NT2/D1 (cell line): ENCODE measurements around the gene ASAP2.

ENCODE experiments used
- DNase-seq: peaks from one replicate; pipeline ENCODE4 v3.0.0-alpha.2; 2011; ENCODE audit warnings: low read depth, low spot score
- H3K27me3 ChIP-seq: 2 replicates; pipeline ENCODE4 v1.6.0; 2011; ENCODE audit warnings: mild to moderate bottlenecking; ENCODE audit not compliant: insufficient read length, insufficient read depth
- H3K36me3 ChIP-seq: 2 replicates; pipeline ENCODE4 v1.6.1; 2011; ENCODE audit warnings: mild to moderate bottlenecking, low read length, mixed read lengths; ENCODE audit not compliant: insufficient read depth, insufficient read length
- H3K4me1 ChIP-seq: 2 replicates; pipeline ENCODE4 v1.5.1; 2011; ENCODE audit not compliant: insufficient read depth, insufficient read length
- H3K4me3 ChIP-seq: 2 replicates; pipeline ENCODE4 v1.5.1; 2011; ENCODE audit warnings: low read depth; ENCODE audit not compliant: insufficient read length
- H3K9ac ChIP-seq: 2 replicates; pipeline ENCODE4 v1.6.0; 2011; ENCODE audit warnings: low read depth; ENCODE audit not compliant: insufficient read length
- H3K9me3 ChIP-seq: 2 replicates; pipeline ENCODE4 v1.5.1; 2011; ENCODE audit warnings: mild to moderate bottlenecking, low read length; ENCODE audit not compliant: insufficient read depth
- SUZ12 ChIP-seq: IDR thresholded peaks from 2 replicates; pipeline ENCODE4 v1.6.1; 2011; ENCODE audit not compliant: insufficient read length, insufficient read depth; ENCODE audit errors: extremely low read depth
- YY1 ChIP-seq: IDR thresholded peaks from 2 replicates; pipeline ENCODE4 v1.6.1; 2011; ENCODE audit not compliant: insufficient read length, insufficient read depth
- ZNF274 ChIP-seq: IDR thresholded peaks from 2 replicates; pipeline ENCODE4 v1.6.1; 2011; ENCODE audit warnings: mild to moderate bottlenecking, low read depth, low read length

Gene ASAP2

DNA sequence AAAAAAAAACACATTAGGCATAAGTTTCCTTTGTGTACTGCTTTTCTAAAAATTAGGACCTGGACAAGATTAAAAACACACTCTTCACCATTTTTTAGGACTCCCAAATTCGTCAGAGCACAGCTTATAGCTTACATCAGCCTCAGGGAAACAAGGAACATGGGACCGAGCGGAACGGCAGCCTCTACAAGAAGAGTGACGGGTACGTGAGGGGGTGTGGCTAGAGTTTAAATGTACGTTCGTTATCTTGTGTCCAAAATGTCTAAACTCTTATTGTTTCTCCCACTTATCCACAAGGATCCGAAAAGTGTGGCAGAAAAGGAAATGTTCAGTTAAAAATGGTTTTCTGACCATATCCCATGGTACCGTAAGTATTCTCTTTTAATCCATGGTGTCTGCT, 137.8 kb downstream of the ASAP2 start:
- Histone ChIP-seq H3K36me3 (peaks cover 21% of the 10 kb centered on the region), H3K9me3 (no peaks in the 10 kb centered on the region), H3K4me1 (no peaks in the 10 kb centered on the region), H3K4me3 (no peak overlapping the region), H3K27me3 (no peaks in the 10 kb centered on the region), H3K9ac (no peak overlapping the region)
- TF ChIP-seq YY1 (no peak), ZNF274 (no peak), SUZ12 (no peak)
- no peak for DNase-seq

DNA sequence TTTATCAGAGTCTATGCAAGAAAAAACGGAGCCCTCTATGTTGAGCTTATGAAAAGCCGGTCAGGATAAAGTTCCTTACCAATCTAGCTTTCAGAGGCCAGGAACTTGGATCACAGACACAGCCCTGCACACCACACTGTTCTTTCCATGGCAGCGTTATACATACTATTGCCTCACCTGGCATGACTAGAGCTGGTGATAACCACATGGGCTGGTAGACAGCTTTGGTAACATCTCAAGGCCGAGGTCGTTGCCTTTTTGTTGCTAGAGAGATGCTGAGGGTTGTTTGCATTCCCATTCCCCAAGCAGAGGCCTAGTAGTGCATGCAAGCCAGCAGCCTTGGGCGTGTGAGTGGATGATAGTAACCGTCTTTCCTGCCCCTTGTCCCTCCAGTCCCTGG, 138.7 kb downstream of the ASAP2 start:
- Histone ChIP-seq H3K36me3 (peaks cover 21% of the 10 kb centered on the region), H3K9ac (no peak overlapping the region), H3K4me3 (no peak overlapping the region), H3K27me3 (no peaks in the 10 kb centered on the region), H3K4me1 (no peaks in the 10 kb centered on the region), H3K9me3 (no peaks in the 10 kb centered on the region)
- no peak for TF ChIP-seq ZNF274
- TF ChIP-seq SUZ12: no peak
- TF ChIP-seq YY1: no peak
- no peak for DNase-seq

DNA sequence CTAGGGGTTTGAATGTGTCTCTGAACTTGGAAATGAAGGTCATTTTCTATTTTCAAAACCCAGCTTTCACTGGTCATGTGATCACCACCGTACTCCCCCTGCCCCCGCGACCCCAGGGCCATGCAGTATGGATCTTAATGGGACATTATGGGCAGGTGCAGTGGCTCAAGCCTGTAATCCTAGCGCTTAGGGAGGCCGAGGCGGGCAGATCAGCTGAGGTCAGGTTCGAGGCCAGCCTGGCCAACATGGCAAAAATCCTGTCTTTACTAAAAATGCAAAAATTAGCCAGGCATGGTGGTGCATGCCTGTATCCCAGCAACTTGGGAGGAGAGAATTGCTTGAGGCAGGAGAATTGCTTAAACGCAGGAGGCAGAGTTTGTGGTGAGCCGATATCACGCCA, 139.4 kb downstream of the ASAP2 start:
- Histone ChIP-seq H3K9ac (no peak overlapping the region), H3K4me3 (no peak overlapping the region), H3K27me3 (no peaks in the 10 kb centered on the region), H3K36me3 (peaks cover 21% of the 10 kb centered on the region), H3K9me3 (no peaks in the 10 kb centered on the region), H3K4me1 (no peaks in the 10 kb centered on the region)
- no peak for DNase-seq
- TF ChIP-seq ZNF274 (no peak), SUZ12 (no peak), YY1 (no peak)

DNA sequence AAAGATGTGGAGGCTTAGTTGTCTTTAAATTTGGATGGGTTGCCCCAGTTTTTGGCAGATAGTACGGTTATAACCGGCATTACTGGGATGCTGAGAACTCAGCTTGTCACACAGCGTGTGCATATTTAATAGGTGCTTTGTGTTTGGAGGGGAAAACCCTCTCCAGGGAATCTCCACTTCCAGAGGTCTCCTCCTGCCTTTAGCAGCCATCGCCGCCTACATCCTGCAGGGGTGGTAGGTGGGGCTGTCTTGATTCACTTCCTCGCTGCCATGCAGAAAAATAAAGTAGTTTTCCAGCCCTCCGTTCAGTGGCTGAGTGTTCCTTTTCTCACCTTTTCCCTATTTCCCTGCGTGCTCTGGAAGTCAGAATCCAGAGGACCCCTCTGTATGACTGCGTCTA, 140.3 kb downstream of the ASAP2 start:
- DNase-seq: no peak
- no peaks in the 10 kb centered on the region for H3K4me1 ChIP-seq
- TF ChIP-seq ZNF274 (no peak), YY1 (no peak), SUZ12 (no peak)
- peaks cover 28% of the 10 kb centered on the region for H3K36me3 ChIP-seq
- H3K4me3 ChIP-seq: no peak overlapping the region
- no peaks in the 10 kb centered on the region for H3K27me3 ChIP-seq
- H3K9me3 ChIP-seq: no peaks in the 10 kb centered on the region
- no peak overlapping the region for H3K9ac ChIP-seq

DNA sequence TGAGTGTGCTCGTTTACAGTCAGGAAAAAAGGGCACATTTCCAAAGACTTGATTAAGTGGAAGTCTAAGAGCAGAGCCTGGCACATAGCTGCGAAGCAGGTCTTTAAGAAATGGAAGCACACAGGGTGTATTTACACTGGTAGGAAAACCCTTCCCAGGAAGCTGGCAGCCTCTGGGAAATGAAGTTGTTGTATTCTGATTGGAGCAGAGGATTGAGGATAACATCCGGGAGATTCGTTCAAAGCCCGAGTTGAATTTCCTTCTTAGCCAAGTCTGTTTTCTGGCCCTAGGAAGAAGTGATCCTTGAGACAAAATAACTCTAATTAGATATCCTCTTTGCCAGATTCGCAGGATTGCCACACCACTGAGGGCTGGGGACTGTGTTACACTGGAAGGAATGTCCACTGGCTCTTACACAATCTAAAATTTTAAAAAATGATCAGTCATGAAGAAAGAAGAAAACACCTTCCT, 140.8 kb downstream of the ASAP2 start:
- Histone ChIP-seq H3K9ac (no peak overlapping the region), H3K36me3 (peaks cover 29% of the 10 kb centered on the region), H3K4me3 (no peak overlapping the region), H3K27me3 (no peaks in the 10 kb centered on the region), H3K4me1 (no peaks in the 10 kb centered on the region), H3K9me3 (no peaks in the 10 kb centered on the region)
- no peak for DNase-seq
- TF ChIP-seq YY1: no peak
- TF ChIP-seq ZNF274: no peak
- TF ChIP-seq SUZ12: no peak

DNA sequence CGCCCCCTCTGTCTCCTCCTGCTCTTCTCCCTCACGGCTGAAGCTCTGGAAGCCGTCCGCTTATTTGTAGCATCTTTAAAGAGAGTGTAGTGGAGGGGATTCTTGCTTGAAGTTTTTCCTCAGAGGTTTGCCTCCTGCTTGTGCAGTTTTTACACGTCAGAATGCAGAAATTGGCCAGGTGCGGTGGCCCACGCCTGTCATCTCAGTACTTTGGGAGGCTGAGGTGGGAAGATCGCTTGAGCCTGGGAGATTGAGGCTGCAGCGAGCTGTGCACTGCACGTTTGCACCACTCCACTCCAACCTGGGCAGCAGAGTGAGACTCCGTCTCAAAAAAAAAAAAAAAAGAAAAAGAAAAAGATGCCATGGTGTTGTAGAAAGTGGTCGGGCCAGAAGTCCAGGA, 147.7 kb downstream of the ASAP2 start:
- no peaks in the 10 kb centered on the region for H3K27me3 ChIP-seq
- H3K4me1 ChIP-seq: no peaks in the 10 kb centered on the region
- H3K36me3 ChIP-seq: peaks cover 43% of the 10 kb centered on the region
- H3K9me3 ChIP-seq: no peaks in the 10 kb centered on the region
- H3K4me3 ChIP-seq: no peak overlapping the region
- DNase-seq: no peak
- TF ChIP-seq SUZ12 (no peak), YY1 (no peak), ZNF274 (no peak)
- H3K9ac ChIP-seq: no peak overlapping the region

DNA sequence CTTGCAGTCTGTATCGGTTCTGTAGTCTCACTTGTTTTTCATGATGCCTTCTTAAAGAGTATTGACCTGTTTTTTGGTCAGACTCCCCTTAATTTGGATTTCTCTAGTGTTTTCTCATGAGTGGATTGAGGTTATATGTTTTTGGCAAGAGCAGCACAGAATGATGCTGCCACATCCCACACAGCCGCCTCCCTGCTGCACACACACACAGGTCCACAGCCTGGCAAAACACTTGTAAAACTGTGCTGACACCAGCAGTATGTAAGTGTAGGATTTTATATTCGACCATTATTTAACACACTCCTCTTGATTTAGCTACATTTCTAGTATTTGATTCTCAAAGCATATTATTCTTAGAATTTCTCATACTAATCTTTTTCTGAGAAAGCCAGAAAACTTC, 148.7 kb downstream of the ASAP2 start:
- TF ChIP-seq SUZ12 (no peak), ZNF274 (no peak), YY1 (no peak)
- Histone ChIP-seq H3K4me1 (no peaks in the 10 kb centered on the region), H3K9ac (no peak overlapping the region), H3K4me3 (no peak overlapping the region), H3K27me3 (no peaks in the 10 kb centered on the region), H3K9me3 (no peaks in the 10 kb centered on the region), H3K36me3 (peaks cover 43% of the 10 kb centered on the region)
- DNase-seq: no peak
